ENCODE results near the gene OR1M1. TPM values are rescaled to one million over a fixed set of nuclear protein-coding genes. Genes with fewer than 3 reads are reported as not detected.
"Not testable (repeated sequence)": the region's sequence is repeated elsewhere in the genome, so short reads cannot be mapped to it uniquely, and the experiment has no call there.

The OR1M1 gene
- total RNA-seq, 2 experiments from 2014 or later = not detected

- no peaks in the 10 kb centered on the region for H3K27me3 Mint-ChIP-seq
- H3K4me1 Mint-ChIP-seq = no peaks in the 10 kb centered on the region
- H3K9me3 Mint-ChIP-seq = no peaks in the 10 kb centered on the region
- ChIA-PET CTCF (no interaction called here), POLR2A (no interaction called here)
- no peak overlapping the region for H3K4me3 Mint-ChIP-seq
- H3K36me3 Mint-ChIP-seq (ENCODE audit: low read depth) = no peaks in the 10 kb centered on the region
- H3K27ac Mint-ChIP-seq = no peak overlapping the region
- DNase-seq = no peak
These were observed 27.8 kb upstream of the OR1M1 start for GRCh38 chr19:9058905-9059667.

- Mint-ChIP-seq H3K36me3 (ENCODE audit: low read depth) (no peaks in the 10 kb centered on the region), H3K27ac (no peak overlapping the region), H3K4me3 (no peak overlapping the region), H3K27me3 (no peaks in the 10 kb centered on the region), H3K9me3 (no peaks in the 10 kb centered on the region), H3K4me1 (no peaks in the 10 kb centered on the region)
- DNase-seq = no peak
- ChIA-PET POLR2A (no interaction called here), CTCF (no interaction called here)
These were observed 26.1 kb upstream of the OR1M1 start for GRCh38 chr19:9060564-9061340.

GRCh38 chr19:9061879-9062278 lies 25.0 kb upstream of the OR1M1 start:
- H3K36me3 Mint-ChIP-seq (ENCODE audit: low read depth) = no peaks in the 10 kb centered on the region
- H3K27me3 Mint-ChIP-seq = no peaks in the 10 kb centered on the region
- POLR2A ChIA-PET = no interaction called here
- no peak for DNase-seq
- H3K4me3 Mint-ChIP-seq = no peak overlapping the region
- H3K27ac Mint-ChIP-seq = no peak overlapping the region
- no peaks in the 10 kb centered on the region for H3K9me3 Mint-ChIP-seq
- CTCF ChIA-PET = no interaction called here
- H3K4me1 Mint-ChIP-seq = no peaks in the 10 kb centered on the region

GRCh38 chr19:9065457-9066014 lies 21.3 kb upstream of the OR1M1 start:
- Mint-ChIP-seq H3K4me3 (no peak overlapping the region), H3K27me3 (no peaks in the 10 kb centered on the region), H3K27ac (no peak overlapping the region), H3K4me1 (no peaks in the 10 kb centered on the region), H3K9me3 (no peaks in the 10 kb centered on the region), H3K36me3 (ENCODE audit: low read depth) (no peaks in the 10 kb centered on the region)
- CTCF ChIA-PET = no interaction called here
- DNase-seq = no peak
- POLR2A ChIA-PET = no interaction called here

- H3K36me3 Mint-ChIP-seq (ENCODE audit: low read depth) = no peaks in the 10 kb centered on the region
- H3K4me3 Mint-ChIP-seq = no peak overlapping the region
- H3K27me3 Mint-ChIP-seq = no peaks in the 10 kb centered on the region
- H3K9me3 Mint-ChIP-seq = no peaks in the 10 kb centered on the region
- ChIA-PET POLR2A (no interaction called here), CTCF (no interaction called here)
- H3K4me1 Mint-ChIP-seq = no peaks in the 10 kb centered on the region
- no peak overlapping the region for H3K27ac Mint-ChIP-seq
- DNase-seq = no peak
These were observed 16.8 kb upstream of the OR1M1 start for GRCh38 chr19:9070066-9070465.

GRCh38 chr19:9071720-9072119 lies 15.1 kb upstream of the OR1M1 start:
- POLR2A ChIA-PET, CTCF ChIA-PET: not testable (repeated sequence)

GRCh38 chr19:9073806-9074205 lies 13.1 kb upstream of the OR1M1 start:
- Mint-ChIP-seq H3K4me3 (no peak overlapping the region), H3K4me1 (no peaks in the 10 kb centered on the region), H3K27me3 (no peaks in the 10 kb centered on the region), H3K36me3 (ENCODE audit: low read depth) (no peaks in the 10 kb centered on the region), H3K9me3 (no peaks in the 10 kb centered on the region), H3K27ac (no peak overlapping the region)
- ChIA-PET CTCF (no interaction called here), POLR2A (no interaction called here)
- no peak for DNase-seq

More at GRCh38 chr19:9071720-9072119, 15.1 kb upstream of the OR1M1 start:
- not testable (repeated sequence) for H3K9me3 Mint-ChIP-seq; H3K4me1 Mint-ChIP-seq; DNase-seq; H3K4me3 Mint-ChIP-seq; H3K27ac Mint-ChIP-seq; H3K27me3 Mint-ChIP-seq; H3K36me3 Mint-ChIP-seq (ENCODE audit: low read depth)

GRCh38 chr19:9075064-9075949 lies 11.6 kb upstream of the OR1M1 start:
- ChIA-PET POLR2A (no interaction called here), CTCF (no interaction called here)
- H3K4me1 Mint-ChIP-seq = no peaks in the 10 kb centered on the region
- no peak for DNase-seq
- H3K27ac Mint-ChIP-seq = no peak overlapping the region
- H3K36me3 Mint-ChIP-seq (ENCODE audit: low read depth) = no peaks in the 10 kb centered on the region
- no peaks in the 10 kb centered on the region for H3K27me3 Mint-ChIP-seq
- no peak overlapping the region for H3K4me3 Mint-ChIP-seq
- no peaks in the 10 kb centered on the region for H3K9me3 Mint-ChIP-seq

- Mint-ChIP-seq H3K27me3 (no peaks in the 10 kb centered on the region), H3K4me3 (no peak overlapping the region), H3K4me1 (no peaks in the 10 kb centered on the region), H3K36me3 (ENCODE audit: low read depth) (no peaks in the 10 kb centered on the region), H3K27ac (no peak overlapping the region), H3K9me3 (no peaks in the 10 kb centered on the region)
- CTCF ChIA-PET = no interaction called here
- POLR2A ChIA-PET = no interaction called here
- no peak for DNase-seq
These were observed 10.0 kb upstream of the OR1M1 start for GRCh38 chr19:9076901-9077300.

GRCh38 chr19:9078651-9079050 lies 8.2 kb upstream of the OR1M1 start:
- Mint-ChIP-seq H3K27me3 (no peaks in the 10 kb centered on the region), H3K4me1 (no peaks in the 10 kb centered on the region), H3K27ac (no peak overlapping the region), H3K9me3 (no peaks in the 10 kb centered on the region), H3K4me3 (no peak overlapping the region), H3K36me3 (ENCODE audit: low read depth) (no peaks in the 10 kb centered on the region)
- ChIA-PET CTCF (no interaction called here), POLR2A (no interaction called here)
- DNase-seq = no peak

- Mint-ChIP-seq H3K36me3 (ENCODE audit: low read depth) (no peaks in the 10 kb centered on the region), H3K4me3 (no peak within 1 kb of the TSS), H3K4me1 (no peaks in the 10 kb centered on the region), H3K27me3 (peaks cover 8% of the 10 kb centered on the region), H3K27ac (no peak within 1 kb of the TSS), H3K9me3 (no peaks in the 10 kb centered on the region)
- CTCF ChIA-PET = no interaction called here
- no peak for DNase-seq
- POLR2A ChIA-PET = no interaction called here
These were observed 20.5 kb downstream of the OR1M1 start, which contains the start of gene OR7G2 for GRCh38 chr19:9107375-9107774. Gene OR7G2 (minus strand): TSS chr19:9107475. CDS start chr19:9103243, 4,232 bp downstream.

- Mint-ChIP-seq H3K27me3 (peaks cover 2% of the 10 kb centered on the region), H3K27ac (no peak overlapping the region), H3K9me3 (no peaks in the 10 kb centered on the region), H3K4me3 (no peak overlapping the region), H3K36me3 (ENCODE audit: low read depth) (no peaks in the 10 kb centered on the region), H3K4me1 (no peaks in the 10 kb centered on the region)
- no peak for DNase-seq
- ChIA-PET CTCF (no interaction called here), POLR2A (no interaction called here)
These were observed 23.1 kb downstream of the OR1M1 start for GRCh38 chr19:9109959-9110358.

GRCh38 chr19:9115307-9115813 lies 28.5 kb downstream of the OR1M1 start, which contains the start of gene OR7G1:
Gene OR7G1 (minus strand): TSS chr19:9115763. CDS start chr19:9115763, 0 bp downstream.
- ChIA-PET POLR2A (no interaction called here), CTCF (no interaction called here)
- no peaks in the 10 kb centered on the region for H3K36me3 Mint-ChIP-seq (ENCODE audit: low read depth)
- no peaks in the 10 kb centered on the region for H3K27me3 Mint-ChIP-seq
- no peak within 1 kb of the TSS for H3K4me3 Mint-ChIP-seq
- no peak within 1 kb of the TSS for H3K27ac Mint-ChIP-seq
- no peak for DNase-seq
- peaks cover 3% of the 10 kb centered on the region for H3K9me3 Mint-ChIP-seq
- H3K4me1 Mint-ChIP-seq = no peaks in the 10 kb centered on the region
